ENCODE results near the gene BAZ1A. TPM values are rescaled to one million over a fixed set of nuclear protein-coding genes. Genes with fewer than 3 reads are reported as not detected.

The BAZ1A gene
- total RNA-seq, 1 experiment from 2014 or later = 17.3 TPM

GRCh38 chr14:34867199-34867598 lies 8.0 kb downstream of the BAZ1A start:
- no TSS peak for BruUV-seq (replicated peaks)
- H3K4me3 ChIP-seq = no peak overlapping the region

GRCh38 chr14:34865889-34866574 lies 9.1 kb downstream of the BAZ1A start:
- CTCF ChIA-PET = no interaction called here

More at GRCh38 chr14:34867199-34867598, 8.0 kb downstream of the BAZ1A start:
- H3K27ac ChIP-seq = no peak overlapping the region
- no peaks in the 10 kb centered on the region for H3F3A ChIP-seq (ENCODE audit: insufficient read depth, low read depth)
- no peak for DNase-seq
- no peaks in the 10 kb centered on the region for H3K36me3 ChIP-seq (ENCODE audit: low read depth)
- H3K27me3 ChIP-seq (ENCODE audit: insufficient read depth, low read depth) = no peaks in the 10 kb centered on the region
- TF ChIP-seq CTCF (conservative IDR thresholded peaks at IDR 0.05) (no peak), EZH2 (IDR thresholded peaks at IDR 0.05; ENCODE audit: low read depth) (no peak)
- no peak overlapping the region for H2AFZ ChIP-seq
- no peaks in the 10 kb centered on the region for H3K9me2 ChIP-seq (ENCODE audit: insufficient read depth)
- no peaks in the 10 kb centered on the region for H3K9me3 ChIP-seq (ENCODE audit: insufficient read depth, low read depth)
- intact Hi-C loops (cut with micrococcal nuclease; ENCODE audit: unreplicated experiment) = no loop called here
- CTCF ChIA-PET = no interaction called here
- no peaks in the 10 kb centered on the region for H4K20me1 ChIP-seq (ENCODE audit: insufficient read depth)
- H3K4me1 ChIP-seq (replicated peaks; ENCODE audit: insufficient read depth) = 0 out of 2 replicates have a peak, but pooled peaks cover 4% of the 10 kb centered on the region
- peaks cover 32% of the 10 kb centered on the region for H3K79me2 ChIP-seq (ENCODE audit: low read depth)
- POLR2A ChIA-PET (ENCODE audit: unreplicated experiment) = no interaction called here
- H3K4me2 ChIP-seq = no peak overlapping the region

GRCh38 chr14:34863844-34864243 lies 11.3 kb downstream of the BAZ1A start:
- no peaks in the 10 kb centered on the region for H3K27me3 ChIP-seq (ENCODE audit: insufficient read depth, low read depth)
- H3K9me2 ChIP-seq (ENCODE audit: insufficient read depth) = no peaks in the 10 kb centered on the region
- H3K9me3 ChIP-seq (ENCODE audit: insufficient read depth, low read depth) = no peaks in the 10 kb centered on the region
- TF ChIP-seq EZH2 (IDR thresholded peaks at IDR 0.05; ENCODE audit: low read depth) = no peak
- TF ChIP-seq CTCF (conservative IDR thresholded peaks at IDR 0.05) = no peak
- ChIA-PET CTCF (no interaction called here), POLR2A (ENCODE audit: unreplicated experiment) (no interaction called here)
- H3F3A ChIP-seq (ENCODE audit: insufficient read depth, low read depth) = no peaks in the 10 kb centered on the region
- intact Hi-C loops (cut with micrococcal nuclease; ENCODE audit: unreplicated experiment) = no loop called here
- H2AFZ ChIP-seq = no peak overlapping the region
- H3K36me3 ChIP-seq (ENCODE audit: low read depth) = no peaks in the 10 kb centered on the region
- no peak overlapping the region for H3K27ac ChIP-seq
- H3K79me2 ChIP-seq (ENCODE audit: low read depth) = peaks cover 10% of the 10 kb centered on the region; the same call in 1 of the 2 replicates
- H3K4me3 ChIP-seq = no peak overlapping the region
- no peaks in the 10 kb centered on the region for H3K4me1 ChIP-seq (replicated peaks; ENCODE audit: insufficient read depth)
- no peak for DNase-seq
- BruUV-seq (replicated peaks) = no TSS peak
- H4K20me1 ChIP-seq (ENCODE audit: insufficient read depth) = no peaks in the 10 kb centered on the region
- no peak overlapping the region for H3K4me2 ChIP-seq

More at GRCh38 chr14:34865889-34866574, 9.1 kb downstream of the BAZ1A start:
- no TSS peak for BruUV-seq (replicated peaks)
- no peaks in the 10 kb centered on the region for H3K9me3 ChIP-seq (ENCODE audit: insufficient read depth, low read depth)
- H3K4me2 ChIP-seq = no peak overlapping the region
- H3K27me3 ChIP-seq (ENCODE audit: insufficient read depth, low read depth) = no peaks in the 10 kb centered on the region
- H3K79me2 ChIP-seq (ENCODE audit: low read depth) = peaks cover 20% of the 10 kb centered on the region
- POLR2A ChIA-PET (ENCODE audit: unreplicated experiment) = no interaction called here
- no peak overlapping the region for H2AFZ ChIP-seq
- H3K9me2 ChIP-seq (ENCODE audit: insufficient read depth) = no peaks in the 10 kb centered on the region
- no peaks in the 10 kb centered on the region for H3F3A ChIP-seq (ENCODE audit: insufficient read depth, low read depth)
- no peaks in the 10 kb centered on the region for H4K20me1 ChIP-seq (ENCODE audit: insufficient read depth)
- H3K4me1 ChIP-seq (replicated peaks; ENCODE audit: insufficient read depth) = no peaks in the 10 kb centered on the region
- no peak for DNase-seq
- no peak overlapping the region for H3K4me3 ChIP-seq
- H3K36me3 ChIP-seq (ENCODE audit: low read depth) = no peaks in the 10 kb centered on the region
- intact Hi-C loops (cut with micrococcal nuclease; ENCODE audit: unreplicated experiment) = no loop called here
- TF ChIP-seq CTCF (conservative IDR thresholded peaks at IDR 0.05) = no peak
- TF ChIP-seq EZH2 (IDR thresholded peaks at IDR 0.05; ENCODE audit: low read depth) = no peak
- no peak overlapping the region for H3K27ac ChIP-seq
